Urothelium cell line (cell line): ENCODE data around the gene DR1.

ENCODE experiments used
- DNase-seq: peaks from one replicate; pipeline ENCODE4 v3.0.0; 2011; ENCODE audit warnings: low spot score, mixed read lengths
- FAIRE-seq: peaks from 2 replicates; lab custom pipeline; 2011; peaks lifted over from hg19 to GRCh38; lab: Jason Lieb, UNC

The DR1 gene

DNA sequence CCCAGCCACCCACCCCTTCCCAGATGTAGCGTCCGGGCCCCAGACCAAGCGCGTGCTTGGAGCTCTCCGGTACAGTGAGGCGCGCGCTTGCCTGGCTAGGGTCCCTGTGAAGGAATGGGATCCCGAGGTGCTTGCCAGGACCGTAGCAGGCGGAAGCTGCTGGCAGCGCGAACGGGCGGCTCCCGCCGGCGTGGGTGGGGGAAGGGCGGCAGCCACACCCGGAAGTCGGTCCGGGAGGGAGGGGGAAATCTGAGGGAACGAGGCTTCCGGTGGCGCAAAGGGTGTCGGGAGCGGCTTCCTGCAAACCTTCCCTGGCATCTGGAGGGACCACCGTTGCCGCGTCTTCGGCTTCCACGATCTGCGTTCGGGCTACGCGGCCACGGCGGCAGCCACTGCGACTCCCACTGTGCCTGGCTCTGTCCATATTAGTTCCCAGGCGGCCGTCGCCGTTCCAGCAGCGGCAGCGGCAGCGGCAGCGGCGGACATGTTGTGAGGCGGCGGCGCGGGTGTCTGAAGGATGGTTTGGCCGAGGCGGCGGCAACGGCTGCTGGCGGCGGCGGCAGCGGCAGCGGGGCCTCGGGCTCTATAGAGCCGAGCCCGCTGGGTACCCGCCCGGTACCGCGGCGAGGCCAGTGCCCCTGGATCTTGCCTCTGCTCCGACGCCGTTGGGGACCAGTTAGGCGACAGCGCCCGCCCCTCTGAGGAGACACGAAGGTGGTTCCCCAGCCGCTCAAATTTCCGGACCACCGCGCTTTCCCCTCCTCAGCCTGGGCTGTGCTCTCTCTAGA lies at the start of gene DR1:
Gene DR1 (plus strand): TSS at position 275 of the 788 bp plus-strand sequence. CDS start 739 bp downstream, outside the sequence.
- peak; percentile 40 for FAIRE-seq
- peak; percentile 96 for DNase-seq

- FAIRE-seq (no peak), DNase-seq (no peak)
Measured at GRCh38 chr1:93296555-93297154, 49.1 kb upstream of the DR1 start.

DNA sequence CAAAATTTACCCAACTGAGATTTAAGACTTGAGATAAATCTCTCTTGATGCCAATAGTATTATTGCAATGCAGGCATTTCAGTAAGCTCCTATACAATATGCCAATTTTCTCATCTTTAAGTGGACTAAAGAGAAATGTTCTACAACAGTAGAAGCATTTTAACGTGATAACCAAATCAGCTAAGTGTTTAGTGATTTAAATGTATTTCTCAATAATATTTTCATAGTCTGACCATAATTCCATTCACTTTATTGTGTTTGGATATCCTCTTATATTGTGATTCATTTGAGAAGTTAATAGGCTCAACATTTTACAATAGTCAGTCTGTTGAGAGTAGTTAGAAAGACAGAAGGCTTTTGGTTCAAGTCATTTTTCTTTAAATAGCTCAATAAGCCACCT lies 44.6 kb upstream of the DR1 start:
- DNase-seq: no peak
- FAIRE-seq: no peak

GRCh38 chr1:93302078-93302477 lies 43.6 kb upstream of the DR1 start:
- DNase-seq (no peak), FAIRE-seq (no peak)

DNA sequence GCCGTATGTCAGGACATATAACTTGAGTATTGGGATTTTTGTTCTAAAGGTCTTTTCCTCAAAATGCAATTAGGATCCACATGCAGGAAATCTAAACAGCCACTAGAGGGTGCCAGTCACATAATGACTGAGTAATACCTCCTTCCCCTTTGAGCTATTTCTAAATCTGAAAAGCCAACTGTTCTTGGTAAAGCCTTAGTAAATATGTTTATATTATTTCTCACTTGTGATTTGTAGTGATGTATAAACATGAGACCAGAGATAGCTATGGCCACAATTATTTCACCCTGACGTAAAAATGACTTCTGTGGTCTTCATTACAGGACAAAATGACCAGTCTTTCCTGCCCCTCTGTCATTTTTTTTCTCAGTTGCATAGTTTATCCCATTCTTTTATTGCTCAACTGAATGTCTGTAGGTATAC lies 41.0 kb upstream of the DR1 start:
- DNase-seq: peak; percentile 46
- FAIRE-seq: no peak

GRCh38 chr1:93306920-93307319 lies 38.8 kb upstream of the DR1 start:
- DNase-seq (no peak), FAIRE-seq (no peak)

GRCh38 chr1:93313026-93313425 lies 32.7 kb upstream of the DR1 start:
- DNase-seq (no peak), FAIRE-seq (no peak)

DNA sequence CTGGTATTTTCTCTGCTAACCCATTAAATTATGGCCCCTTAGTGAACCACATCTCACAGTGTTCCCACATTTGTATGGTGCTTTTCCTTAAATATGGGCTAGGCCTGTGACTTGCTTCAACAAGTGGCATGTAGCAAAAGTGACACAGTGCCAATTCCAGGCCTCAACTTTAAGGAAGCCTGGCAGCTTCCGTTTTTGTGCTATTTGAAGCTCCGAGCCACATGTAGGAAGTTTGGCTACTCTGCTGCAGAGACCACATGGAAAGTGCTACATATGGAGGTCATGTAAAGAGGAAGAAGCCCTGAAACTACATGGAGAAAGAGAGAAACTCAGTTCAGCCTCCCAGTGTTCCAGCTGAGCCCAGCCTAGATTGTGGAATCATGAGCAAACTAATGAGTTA lies 28.5 kb upstream of the DR1 start:
- no peak for FAIRE-seq
- no peak for DNase-seq

DNA sequence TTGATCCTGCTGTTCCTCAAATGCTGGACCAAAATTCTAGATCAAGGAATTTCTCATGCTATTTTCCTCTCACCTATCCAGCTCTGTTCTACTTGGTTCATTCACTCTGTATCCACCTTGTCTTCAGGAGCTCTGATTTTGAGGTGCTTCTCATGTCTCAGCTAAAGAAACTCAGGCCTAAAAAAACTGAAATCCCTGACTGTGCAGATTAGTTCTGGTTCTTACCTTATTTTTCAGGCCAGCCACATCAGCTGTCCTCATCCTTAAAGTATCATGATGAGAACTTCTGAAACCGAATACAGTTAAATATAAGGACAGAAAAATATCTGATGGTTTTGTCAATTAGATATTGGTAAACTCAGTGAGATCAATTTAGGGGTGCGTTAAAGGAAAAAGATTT lies 27.8 kb upstream of the DR1 start:
- FAIRE-seq (no peak), DNase-seq (no peak)

DNA sequence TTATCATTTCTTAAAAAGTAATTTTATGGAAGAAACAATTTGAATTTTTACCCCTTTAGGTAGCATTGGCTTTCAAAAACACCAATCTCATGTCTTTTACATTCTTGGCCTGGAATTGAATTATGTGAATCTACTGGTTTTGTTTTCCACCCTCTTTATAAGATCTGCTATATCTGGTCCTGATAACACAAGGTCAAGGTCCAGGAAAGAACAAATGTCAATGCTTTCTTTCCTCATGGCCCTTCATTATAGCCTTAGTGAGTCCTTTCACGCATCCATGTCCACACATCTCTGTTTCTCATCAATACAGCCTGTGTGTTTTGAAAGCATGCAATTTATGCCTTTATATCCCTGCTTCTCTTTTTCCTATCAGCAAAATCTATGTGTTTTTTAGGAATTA lies 24.0 kb upstream of the DR1 start:
- FAIRE-seq: no peak
- no peak for DNase-seq

- no peak for DNase-seq
- no peak for FAIRE-seq
Measured at GRCh38 chr1:93322349-93322748, 23.4 kb upstream of the DR1 start.

GRCh38 chr1:93323185-93323820 lies 22.4 kb upstream of the DR1 start:
- DNase-seq: no peak
- FAIRE-seq: no peak

DNA sequence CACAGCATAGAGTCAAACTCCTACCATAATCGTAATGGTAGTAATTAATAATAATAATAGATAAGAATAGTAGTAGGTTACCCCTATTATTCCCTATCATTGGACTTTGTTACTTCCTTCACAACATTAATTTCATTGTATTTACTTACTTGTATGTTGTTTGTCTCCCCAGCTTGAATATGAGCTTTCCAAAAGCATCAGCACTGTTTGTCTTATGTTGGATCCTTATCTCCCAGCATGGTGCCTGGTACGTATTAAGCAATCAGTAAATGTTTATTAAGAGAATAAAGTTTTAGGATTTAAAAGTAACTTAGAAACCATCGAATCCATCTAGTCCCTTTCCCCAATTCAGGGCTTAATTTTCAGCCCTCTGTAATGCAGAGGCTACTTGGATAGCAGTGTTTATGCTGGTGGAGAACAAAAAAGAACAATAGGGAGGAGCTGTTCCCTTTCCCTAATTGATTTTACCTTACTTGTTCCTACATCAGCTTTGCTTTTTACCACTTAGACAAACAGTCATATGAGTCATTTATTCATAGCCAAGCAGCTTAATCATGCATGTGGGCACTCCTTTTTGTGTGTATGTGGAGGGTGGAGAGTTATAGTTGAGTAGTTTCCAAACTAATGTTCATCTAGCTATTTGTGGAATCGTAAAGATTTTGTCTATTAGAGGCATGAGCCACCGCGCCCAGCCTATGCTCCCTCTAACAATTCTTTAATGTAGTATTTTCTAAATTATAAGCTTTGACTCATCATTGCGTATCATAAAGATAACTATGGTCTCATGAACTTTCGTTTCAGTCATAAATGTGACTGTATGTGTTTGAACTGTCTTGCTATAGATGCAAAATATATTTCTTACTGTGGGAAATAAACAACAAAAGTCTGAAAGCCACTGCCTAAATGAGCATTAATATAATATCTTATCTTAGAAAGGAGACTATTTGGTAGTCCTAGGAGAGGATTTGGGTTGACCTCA lies 20.9 kb upstream of the DR1 start:
- no peak for FAIRE-seq

DNA sequence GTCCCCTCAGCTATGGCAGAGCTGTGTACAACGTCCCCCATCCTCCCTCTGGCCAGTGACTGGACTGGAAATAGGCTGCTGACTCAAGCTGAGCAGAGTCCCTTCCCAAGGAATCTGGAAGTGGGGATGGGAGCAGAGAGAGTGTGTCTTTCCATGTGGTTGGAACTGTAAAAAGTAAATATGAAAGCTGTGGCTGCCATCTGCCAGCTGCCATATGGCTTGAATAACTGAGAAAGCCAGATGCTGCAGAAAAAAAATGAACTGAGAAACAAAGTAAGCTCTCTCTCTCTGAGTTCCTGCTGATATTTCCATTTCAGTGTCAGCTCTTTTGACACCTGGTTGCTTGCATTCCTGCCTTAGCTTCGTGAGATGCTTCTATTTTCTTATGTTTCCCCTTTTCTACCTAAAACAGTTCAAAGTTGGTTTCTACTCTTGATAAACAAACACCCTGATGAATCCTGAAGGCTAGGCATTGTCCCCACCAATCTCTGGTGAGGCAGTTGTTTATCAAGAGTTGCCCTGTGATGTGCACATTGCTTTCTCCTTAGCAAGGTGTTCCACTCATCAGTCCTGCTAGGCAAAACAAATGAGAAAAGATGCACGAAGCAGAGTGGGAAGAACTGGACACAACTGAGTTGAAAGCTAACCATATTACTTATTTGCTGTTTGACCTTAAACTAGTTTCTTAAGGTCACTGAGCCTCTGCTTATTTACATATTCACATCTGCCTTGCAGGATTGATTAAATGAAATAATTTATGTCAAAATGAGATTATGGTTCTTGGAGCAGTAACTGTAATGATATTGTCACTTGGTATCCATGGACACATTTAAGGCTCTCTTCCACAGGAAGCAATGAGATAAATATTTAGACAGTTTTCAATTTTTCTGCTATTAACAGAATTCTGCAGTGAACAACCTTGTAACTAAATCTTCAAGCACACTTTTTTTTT lies 16.6 kb upstream of the DR1 start:
- FAIRE-seq: no peak

More for the DNA sequence above, 20.9 kb upstream of the DR1 start:
- DNase-seq: peak; percentile 43

DNA sequence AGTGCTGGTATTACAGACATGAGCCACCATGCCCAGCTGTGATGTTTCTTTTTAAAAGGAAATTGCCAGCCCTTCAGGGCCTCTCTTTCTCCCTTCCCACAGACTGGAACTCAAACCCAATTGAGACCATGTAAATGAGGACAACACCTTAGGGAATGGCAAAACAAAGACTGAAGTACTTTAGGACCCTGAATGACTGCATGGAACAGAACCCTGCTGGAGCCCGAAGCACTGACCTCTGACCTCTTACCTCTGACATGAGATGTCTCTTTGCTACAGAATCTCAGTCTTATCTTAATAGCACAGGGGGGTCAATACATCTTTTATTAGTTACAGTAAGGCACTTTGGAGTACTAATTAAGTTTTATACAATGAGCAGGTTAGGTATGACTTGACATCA lies 15.5 kb upstream of the DR1 start:
- FAIRE-seq (no peak), DNase-seq (no peak)

More for the DNA sequence above, 16.6 kb upstream of the DR1 start:
- DNase-seq: no peak

GRCh38 chr1:93330617-93331016 lies 15.1 kb upstream of the DR1 start:
- DNase-seq (no peak), FAIRE-seq (no peak)

- FAIRE-seq: no peak
- DNase-seq: no peak
Measured at GRCh38 chr1:93331412-93331811, 14.3 kb upstream of the DR1 start.

- no peak for FAIRE-seq
Measured at GRCh38 chr1:93332368-93332767, 13.3 kb upstream of the DR1 start.

GRCh38 chr1:93338387-93339146 lies 7.1 kb upstream of the DR1 start:
- DNase-seq: peak; percentile 72
- peak; percentile 75 for FAIRE-seq

More at GRCh38 chr1:93332368-93332767, 13.3 kb upstream of the DR1 start:
- DNase-seq: no peak
